Measurements from ENCODE around the gene FAM163B.

Gene FAM163B

DNA sequence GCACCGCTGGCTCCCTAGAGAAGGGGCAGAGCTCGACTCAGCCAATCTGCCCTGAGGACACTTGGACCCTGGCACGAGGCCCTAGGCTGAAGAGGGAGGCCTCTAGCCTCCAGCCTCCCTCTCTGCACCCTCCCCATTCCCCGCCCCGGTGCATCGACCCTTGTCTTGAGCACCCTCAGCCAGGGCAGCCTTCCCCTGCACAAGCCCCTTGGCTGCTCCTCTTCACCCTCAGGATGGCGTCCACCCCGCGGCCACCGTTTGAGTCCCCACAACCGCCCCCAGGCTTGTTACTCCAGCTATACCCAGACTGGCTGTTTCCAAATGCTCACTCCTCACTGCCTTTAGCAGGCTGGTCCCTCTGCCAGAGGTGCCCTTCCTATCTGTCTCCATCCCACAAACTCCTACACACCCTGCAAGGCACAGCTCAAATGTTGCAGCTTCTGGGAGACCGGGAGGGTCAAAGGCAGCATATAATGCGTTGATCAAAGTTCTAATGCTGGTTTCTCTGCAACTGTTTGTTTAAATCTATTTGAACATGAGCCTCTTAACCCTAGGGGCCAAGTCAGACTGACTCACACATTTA, 6.5 kb upstream of the FAM163B start:
- no peak for DNase-seq (ENCODE audit: low spot score)

- DNase-seq (ENCODE audit: low spot score): no peak
These were observed 6.0 kb upstream of the FAM163B start for GRCh38 chr9:133615186-133615585.

DNA sequence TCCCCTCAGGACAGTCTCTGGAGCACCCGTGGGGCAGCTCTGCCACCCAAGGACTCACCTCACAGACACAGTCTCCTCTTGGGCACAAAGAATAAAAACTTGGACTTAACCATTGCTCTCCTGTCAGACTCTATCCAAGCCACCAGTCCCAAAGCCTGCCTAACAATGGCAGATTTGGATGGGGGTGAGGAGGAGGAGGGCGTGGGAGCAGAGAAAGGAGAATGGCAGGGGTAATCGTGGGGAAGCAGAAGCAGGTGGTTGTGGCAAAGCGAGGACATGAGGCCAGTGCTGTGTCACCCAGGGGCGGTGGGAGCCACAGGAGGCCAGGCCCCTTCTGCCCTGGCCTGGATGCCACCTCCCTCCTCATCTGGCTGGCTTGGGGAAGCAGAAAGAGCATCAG, 5.5 kb upstream of the FAM163B start:
- no peak for DNase-seq (ENCODE audit: low spot score)

- no peak for DNase-seq (ENCODE audit: low spot score)
These were observed 4.9 kb upstream of the FAM163B start for GRCh38 chr9:133614056-133614455.

- no peak for DNase-seq (ENCODE audit: low spot score)
These were observed 4.2 kb upstream of the FAM163B start for GRCh38 chr9:133613432-133613831.

DNA sequence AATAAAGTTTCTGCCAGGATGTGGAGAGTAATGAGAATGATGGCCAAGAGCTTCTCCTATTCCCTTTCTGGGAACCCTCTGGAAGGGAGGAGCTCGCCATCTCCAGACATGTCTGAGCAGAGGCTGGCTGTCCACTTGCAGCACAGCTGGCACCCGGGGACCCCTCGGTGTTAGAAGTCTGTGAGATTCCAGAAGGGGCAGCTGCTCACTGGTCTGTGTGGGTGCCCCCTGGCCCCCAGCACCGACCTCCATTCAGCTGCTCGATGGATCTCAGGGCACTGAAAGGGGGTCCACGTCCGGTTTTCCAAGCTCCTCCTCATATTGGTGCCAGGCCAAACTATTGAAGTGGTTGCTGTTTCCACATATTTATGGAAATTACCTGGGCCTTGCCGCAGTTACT, 3.6 kb upstream of the FAM163B start:
- DNase-seq (ENCODE audit: low spot score): no peak

GRCh38 chr9:133612051-133612450, 2.9 kb upstream of the FAM163B start:
- no peak for DNase-seq (ENCODE audit: low spot score)

GRCh38 chr9:133610845-133611244, 1.7 kb upstream of the FAM163B start:
- no peak for DNase-seq (ENCODE audit: low spot score)

DNA sequence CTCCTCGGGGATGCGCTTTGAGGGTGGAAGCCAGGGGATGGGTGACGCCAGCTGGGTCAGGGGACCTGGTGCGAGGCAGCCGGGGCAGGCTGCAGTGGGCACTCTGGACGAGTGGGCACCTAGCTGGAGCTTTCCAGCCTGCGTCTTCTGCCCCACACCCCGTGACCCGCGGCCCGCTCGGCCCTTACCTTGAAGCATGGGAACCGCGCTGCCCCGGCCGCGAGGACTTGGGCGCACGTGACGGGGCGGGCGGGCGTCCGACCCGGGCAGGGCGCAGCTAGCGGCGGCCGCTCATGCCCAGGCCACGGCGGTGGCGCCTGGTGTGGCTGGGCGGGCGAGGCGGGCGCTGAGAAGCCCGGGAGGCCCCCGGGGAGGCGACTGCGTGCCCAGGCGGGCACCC, 300 bp downstream of the FAM163B start:
- no peak for DNase-seq (ENCODE audit: low spot score)

- DNase-seq (ENCODE audit: low spot score): no peak
These were observed 807 bp downstream of the FAM163B start for GRCh38 chr9:133608382-133608781.

- DNase-seq (ENCODE audit: low spot score): no peak
These were observed 1.2 kb downstream of the FAM163B start for GRCh38 chr9:133607976-133608375.

DNA sequence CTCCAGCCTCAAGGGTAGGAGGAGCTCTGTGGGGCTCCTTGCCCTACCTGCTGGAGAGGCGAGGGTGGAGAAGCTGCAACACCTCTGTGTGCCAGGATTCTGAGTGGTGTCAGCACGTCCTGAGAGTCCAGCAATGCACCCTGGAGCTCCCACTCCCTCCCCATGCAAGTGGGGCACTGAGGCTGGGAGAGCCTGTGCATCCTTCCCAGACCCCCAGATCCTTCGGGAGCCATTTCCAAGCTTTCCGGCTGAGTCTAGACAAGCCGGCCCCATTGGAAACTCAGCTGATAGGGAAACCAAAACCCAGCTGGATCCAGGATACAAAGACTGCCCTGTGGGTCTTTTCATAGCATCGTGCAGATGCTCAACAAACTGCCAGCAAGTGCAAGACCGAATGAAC, 1.8 kb downstream of the FAM163B start:
- no peak for DNase-seq (ENCODE audit: low spot score)

DNA sequence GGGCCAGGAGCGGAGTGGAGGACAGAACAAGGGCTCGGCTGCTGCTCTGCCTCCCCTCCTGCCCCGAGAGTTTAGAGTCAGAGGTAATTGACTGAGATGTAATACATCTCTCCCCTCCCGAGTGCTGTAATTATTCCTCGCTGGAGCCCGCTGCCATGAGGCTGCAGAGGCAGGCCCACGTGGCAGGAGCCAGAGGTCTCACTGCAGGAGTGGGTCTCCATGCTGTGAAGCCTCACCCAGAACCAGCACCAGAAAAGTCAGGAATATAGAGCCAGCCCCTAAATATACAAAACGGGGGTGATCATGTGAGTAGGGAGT, 2.5 kb downstream of the FAM163B start:
- no peak for DNase-seq (ENCODE audit: low spot score)

DNA sequence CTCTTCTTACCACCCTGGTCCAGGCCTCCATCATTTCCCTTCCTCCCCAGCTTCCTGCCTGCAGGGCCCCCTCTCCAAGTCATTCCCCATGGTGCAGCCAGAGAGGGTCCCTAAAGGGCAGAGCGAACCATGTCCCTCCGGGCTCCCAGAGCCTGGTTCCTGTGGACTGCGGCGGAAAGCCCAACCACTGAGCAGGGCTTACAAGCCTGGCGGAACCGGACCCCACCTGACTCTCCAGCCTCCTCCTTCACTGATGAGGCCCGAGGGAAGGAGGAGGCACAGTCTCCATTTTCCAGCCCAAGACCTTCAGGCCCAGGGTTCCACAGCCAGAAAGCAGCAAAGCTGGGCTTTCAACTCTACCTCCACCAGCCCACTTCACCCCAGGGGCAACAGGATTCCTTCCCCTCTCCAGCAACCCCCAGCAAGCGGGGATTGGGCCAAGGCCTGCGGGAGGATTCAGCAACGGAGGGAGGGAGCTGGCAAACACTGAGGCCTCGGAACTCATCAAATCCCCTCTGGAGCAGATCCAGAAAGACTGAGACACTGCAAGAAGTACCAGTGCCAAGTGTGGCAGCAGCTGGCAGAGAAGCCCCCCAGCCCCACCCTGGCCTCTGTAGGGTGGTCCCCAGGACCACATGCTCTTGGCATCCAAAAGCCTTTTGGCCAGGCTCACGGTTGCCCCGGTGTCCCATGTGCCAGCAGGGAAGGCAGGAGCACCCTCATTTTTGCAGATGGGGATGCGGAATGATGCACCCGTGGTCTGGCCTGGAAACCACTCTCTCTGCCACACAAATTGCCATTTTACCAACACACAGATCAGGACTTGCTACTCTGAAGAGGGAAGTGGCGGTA, 3.1 kb downstream of the FAM163B start:
- no peak for DNase-seq (ENCODE audit: low spot score)

DNA sequence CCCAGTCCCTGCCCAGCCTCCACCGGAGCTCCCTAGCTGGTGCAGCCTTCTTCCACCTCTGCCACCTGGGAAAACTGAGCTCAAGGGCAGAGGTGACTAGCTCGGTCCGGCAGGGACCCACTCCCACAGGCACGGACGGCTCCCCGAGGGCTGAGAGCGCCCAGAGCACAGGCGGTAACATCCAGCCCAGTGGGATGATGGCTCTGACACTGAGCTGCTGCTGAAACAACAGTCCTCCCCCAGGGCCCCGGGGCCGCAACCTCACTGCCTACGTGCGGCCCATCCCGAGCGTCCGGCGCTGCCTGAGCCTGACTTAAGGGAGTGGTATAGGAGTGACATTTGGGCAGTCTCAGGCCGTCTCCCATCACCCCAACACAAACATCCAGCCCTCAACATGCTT, 3.7 kb downstream of the FAM163B start:
- no peak for DNase-seq (ENCODE audit: low spot score)

DNA sequence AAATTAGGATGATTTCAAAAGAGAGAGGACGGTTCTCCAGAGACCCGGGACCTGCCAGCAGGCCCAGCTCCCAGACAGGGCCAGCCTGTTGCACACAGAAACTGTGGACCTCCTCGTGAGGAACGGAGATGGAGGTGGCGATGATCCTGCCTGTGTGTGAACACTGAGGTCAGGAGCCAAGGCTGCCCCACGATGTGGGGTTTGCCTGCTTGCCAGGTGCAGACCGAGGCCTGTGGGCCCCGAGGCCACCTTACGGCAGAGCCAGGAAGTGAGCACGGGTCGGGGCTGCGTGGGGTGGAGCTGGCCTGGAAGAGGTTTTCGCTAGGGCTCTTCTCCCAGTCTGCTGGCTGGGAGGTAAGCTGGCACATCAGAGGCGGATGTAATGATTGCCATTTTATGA, 4.3 kb downstream of the FAM163B start:
- no peak for DNase-seq (ENCODE audit: low spot score)

- no peak for DNase-seq (ENCODE audit: low spot score)
These were observed 5.0 kb downstream of the FAM163B start for GRCh38 chr9:133604214-133604613.

DNA sequence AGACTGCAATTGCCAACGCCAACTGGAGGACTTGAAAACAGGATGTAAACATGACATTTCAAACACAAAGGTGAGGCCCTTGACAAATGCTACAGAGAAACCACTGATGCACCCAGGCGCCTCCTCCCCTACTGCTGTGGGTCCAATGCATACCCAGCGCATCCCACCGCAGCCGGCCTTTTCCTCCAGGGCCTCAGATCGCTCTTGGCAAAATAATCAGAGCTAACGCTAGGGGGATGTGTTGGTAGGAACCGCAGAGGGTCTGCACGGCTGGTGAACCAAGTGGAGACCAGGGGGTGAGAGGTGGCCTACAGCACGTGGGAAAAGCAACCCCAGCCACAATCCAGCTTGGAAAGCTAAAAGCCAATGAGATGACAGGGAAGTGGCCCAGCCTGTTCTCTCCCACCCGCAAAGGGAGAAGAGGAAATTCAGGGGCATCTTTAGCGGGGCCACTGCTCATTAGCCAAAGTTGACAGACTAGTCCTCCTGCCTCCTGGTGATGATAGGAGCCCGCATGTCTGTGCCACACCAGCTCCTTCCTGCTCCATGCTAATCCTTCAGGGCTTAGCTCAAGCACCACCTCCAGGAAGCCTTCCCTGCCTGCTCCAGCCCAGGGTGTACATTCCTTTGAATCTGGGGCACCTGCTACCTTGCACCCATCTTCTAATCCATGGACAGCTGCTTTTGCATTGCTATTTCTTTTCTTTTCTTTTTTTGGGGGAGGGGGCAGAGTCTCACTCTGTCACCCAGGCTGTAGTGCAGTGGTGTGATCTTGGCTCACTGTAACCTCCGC, 5.9 kb downstream of the FAM163B start:
- no peak for DNase-seq (ENCODE audit: low spot score)

DNA sequence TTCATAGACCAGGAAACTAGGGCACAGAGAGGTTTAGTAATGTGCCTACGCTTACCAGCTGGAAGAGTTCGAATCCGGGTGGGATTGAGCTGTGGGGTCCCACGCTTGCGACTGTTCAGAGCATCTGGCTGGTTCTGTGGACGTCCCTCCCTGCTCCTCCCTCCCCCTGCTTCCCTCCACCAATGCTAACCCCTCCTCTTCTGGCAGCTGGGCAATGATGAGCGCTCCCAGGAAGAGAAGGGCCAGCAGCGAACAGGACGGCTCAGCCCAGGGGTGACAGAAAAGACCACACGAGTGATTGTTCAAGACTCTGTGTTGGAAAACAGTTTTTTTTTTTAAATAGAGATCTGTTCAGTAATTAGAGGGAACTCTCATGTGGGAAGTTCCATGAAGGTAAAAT, 6.9 kb downstream of the FAM163B start:
- no peak for DNase-seq (ENCODE audit: low spot score)

DNA sequence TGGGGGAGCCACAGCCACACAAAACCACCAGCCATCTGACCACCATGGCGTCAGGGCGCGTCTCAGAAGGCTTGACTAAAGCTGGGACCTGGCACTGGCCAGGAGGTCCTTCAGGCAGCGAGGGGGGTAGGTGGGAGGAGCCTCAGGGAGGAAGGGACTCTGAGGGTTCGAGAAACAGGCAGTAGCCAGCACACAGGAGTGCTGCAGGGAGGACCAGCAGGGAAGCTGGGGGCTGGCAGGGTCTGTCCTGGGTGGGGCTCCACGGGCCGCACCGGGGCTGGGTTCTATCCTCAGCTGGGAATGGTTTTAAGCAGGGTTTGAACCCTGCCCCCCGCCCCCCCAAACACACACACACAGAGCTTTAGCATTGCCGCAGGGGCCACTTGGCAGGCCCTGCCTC, 7.4 kb downstream of the FAM163B start:
- no peak for DNase-seq (ENCODE audit: low spot score)

GRCh38 chr9:133600739-133601138, 8.4 kb downstream of the FAM163B start:
- DNase-seq (ENCODE audit: low spot score): no peak

- no peak for DNase-seq (ENCODE audit: low spot score)
These were observed 9.6 kb downstream of the FAM163B start for GRCh38 chr9:133599470-133600173.

DNA sequence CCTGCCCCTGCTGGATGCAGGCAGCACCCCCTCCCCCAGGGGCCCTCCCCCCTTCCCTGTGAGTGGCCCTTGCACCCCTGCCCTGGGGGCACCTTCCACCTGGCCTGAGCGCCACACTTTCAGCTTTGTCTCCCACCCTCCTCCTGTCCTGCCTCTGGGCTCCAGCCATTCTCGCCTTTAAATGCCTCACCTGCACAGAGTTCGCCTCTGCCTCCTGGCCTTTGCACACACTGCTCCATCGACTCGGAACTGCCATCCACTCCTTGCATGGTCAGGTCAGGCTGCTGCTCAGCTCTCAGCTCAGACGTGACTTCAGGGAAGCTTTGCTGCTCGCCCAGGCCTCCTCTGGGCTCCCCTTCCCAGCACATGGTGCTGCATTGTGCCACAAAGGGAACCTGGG, 10.2 kb downstream of the FAM163B start:
- no peak for DNase-seq (ENCODE audit: low spot score)
